Stimulated activated CD4-positive, alpha-beta T cell treated with anti-CD3 and anti-CD28 coated beads, TNF-alpha, amount 100 ng/mL, for 1 hour (primary cell): ENCODE data around the gene RALGAPA1.

Experiments used
- DNase-seq, 3 donors: peaks; one replicate each; pipeline ENCODE4 v3.0.0-alpha.2; 2020; ENCODE audit warnings: low read depth in 3 of 3, low spot score in 1 of 3

RALGAPA1 gene

GRCh38 chr14:35499180-35499579 lies 309.9 kb downstream of the RALGAPA1 start:
- DNase-seq, result no peak

GRCh38 chr14:35495278-35495677 lies 313.8 kb downstream of the RALGAPA1 start:
- DNase-seq, result no peak

DNA sequence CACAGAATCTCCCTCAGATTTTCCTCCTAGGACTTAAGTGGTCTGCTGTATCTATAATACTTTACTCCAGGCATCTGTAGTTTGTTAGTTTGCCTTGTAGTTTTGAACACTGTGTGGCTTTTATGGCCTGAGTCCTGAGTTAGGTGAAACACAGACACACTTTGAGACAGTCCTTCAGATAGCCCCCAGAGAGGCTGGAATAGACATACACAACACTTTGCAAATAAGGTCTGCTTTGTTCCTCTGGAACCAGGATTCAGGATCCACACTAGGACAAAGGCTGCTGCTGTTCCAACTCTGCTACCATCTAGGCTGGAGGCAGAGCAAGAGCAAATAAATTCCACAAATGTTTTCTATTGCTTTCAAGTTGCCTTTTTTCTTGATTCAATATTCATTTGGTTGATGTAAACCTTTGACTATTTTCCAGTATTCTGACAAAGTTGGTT lies 316.5 kb downstream of the RALGAPA1 start:
- no peak for DNase-seq
